Kidney epithelial cell (primary cell): ENCODE data around the gene SHB. TPM values are rescaled to one million over a fixed set of nuclear protein-coding genes. Genes with fewer than 3 reads are reported as not detected.

Experiments
- DNase-seq: peaks from one replicate; pipeline ENCODE4 v3.0.0-alpha.2; 2010; ENCODE audit warnings: low read depth
- H3K27me3 ChIP-seq: 2 replicates; pipeline ENCODE4 v1.6.0; 2011; ENCODE audit warnings: low read length; ENCODE audit not compliant: control insufficient read depth, insufficient read depth
- H3K36me3 ChIP-seq: 2 replicates; pipeline ENCODE4 v1.5.1; 2011; ENCODE audit warnings: low read length; ENCODE audit not compliant: control insufficient read depth, insufficient read depth
- H3K4me3 ChIP-seq: 2 replicates; pipeline ENCODE4 v1.5.1; 2011; ENCODE audit warnings: low read depth, mild to moderate bottlenecking, control low read depth, low read length
- total RNA-seq: library from RNA; depleted of rRNA; stranded (reverse); fragments of >200 nt; gene quantifications from 2 replicates; pipeline ENCODE4 v1.2.3, GENCODE V29; 2015
- TF ChIP-seq, protein P1 (sequence below): IDR thresholded peaks from 2 replicates; pipeline ENCODE4 v1.5.1; 2011; ENCODE audit warnings: mild to moderate bottlenecking, moderate library complexity, low read length, control low read depth, inconsistent platforms; ENCODE audit not compliant: insufficient read depth, poor library complexity, severe bottlenecking

The SHB gene
- total RNA-seq, 1 donor from 2014 or later, result 39.1 TPM

DNA sequence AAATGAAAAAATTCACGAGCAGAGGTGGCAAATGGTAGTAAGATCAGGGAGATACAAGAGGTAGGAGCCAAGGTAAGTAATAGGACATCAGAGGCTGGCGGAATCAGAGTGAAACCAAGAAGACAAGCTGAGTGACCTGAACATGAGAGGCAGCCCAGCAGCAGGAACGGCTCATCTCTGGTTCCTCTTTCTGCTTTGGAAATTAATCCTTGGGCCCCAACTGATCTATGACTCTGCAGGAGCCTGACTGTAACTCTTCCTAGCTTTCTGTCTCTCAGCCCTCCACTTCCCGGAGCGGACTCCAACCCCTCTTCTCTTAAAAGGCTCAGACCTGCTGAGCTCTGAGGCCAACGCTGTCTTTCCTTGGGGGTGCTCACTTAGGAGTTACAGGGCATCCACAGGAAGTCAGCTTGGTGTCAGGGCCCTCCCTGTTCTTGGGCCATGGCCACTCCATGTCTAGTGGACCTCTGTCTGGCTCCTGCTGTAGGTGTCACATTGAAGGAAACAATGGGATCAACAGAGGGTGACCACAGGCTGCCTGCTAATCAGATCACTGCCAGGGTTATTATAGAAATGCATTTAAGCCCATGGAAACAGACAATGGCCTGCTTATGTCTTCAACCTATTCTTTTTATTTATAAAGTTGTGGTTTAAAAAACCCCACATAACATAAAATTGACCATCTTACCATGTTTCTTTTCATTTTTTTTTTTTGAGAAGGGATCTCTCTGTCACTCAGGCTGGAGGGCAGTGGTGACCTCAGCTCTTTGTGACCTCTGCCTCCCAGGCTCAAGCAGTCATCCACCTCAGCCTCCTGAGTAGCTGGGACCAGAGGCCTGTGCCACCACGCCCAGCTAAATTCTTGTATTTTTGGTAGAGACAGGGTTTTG is 22.5 kb upstream of the SHB start:
- Histone ChIP-seq H3K27me3 (no peaks in the 10 kb centered on the region), H3K36me3 (no peaks in the 10 kb centered on the region), H3K4me3 (no peak overlapping the region)
- TF ChIP-seq, protein P1, sequence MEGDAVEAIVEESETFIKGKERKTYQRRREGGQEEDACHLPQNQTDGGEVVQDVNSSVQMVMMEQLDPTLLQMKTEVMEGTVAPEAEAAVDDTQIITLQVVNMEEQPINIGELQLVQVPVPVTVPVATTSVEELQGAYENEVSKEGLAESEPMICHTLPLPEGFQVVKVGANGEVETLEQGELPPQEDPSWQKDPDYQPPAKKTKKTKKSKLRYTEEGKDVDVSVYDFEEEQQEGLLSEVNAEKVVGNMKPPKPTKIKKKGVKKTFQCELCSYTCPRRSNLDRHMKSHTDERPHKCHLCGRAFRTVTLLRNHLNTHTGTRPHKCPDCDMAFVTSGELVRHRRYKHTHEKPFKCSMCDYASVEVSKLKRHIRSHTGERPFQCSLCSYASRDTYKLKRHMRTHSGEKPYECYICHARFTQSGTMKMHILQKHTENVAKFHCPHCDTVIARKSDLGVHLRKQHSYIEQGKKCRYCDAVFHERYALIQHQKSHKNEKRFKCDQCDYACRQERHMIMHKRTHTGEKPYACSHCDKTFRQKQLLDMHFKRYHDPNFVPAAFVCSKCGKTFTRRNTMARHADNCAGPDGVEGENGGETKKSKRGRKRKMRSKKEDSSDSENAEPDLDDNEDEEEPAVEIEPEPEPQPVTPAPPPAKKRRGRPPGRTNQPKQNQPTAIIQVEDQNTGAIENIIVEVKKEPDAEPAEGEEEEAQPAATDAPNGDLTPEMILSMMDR, result no peak
- no peak for DNase-seq

DNA sequence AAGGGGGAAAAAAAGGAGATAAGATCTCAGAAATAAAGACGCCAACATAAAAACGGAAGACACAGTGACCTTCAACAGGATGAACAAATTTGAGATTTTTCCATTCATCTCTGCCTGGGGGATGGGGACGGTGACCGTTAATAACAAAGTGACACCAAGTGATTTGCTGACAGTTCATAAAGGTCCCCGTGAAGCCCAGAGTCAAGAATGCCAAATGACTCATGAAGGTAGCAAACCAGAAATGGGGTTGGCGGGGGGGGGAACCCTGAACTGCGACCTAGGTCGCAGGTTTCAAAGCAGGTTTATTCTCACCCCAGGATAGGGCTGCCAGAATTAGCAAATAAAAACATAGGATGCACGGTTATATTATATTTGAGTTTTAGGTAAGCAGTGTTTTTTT is 21.1 kb upstream of the SHB start:
- TF ChIP-seq, protein P1, result no peak
- Histone ChIP-seq H3K36me3 (no peaks in the 10 kb centered on the region), H3K27me3 (no peaks in the 10 kb centered on the region), H3K4me3 (no peak overlapping the region)
- no peak for DNase-seq

DNA sequence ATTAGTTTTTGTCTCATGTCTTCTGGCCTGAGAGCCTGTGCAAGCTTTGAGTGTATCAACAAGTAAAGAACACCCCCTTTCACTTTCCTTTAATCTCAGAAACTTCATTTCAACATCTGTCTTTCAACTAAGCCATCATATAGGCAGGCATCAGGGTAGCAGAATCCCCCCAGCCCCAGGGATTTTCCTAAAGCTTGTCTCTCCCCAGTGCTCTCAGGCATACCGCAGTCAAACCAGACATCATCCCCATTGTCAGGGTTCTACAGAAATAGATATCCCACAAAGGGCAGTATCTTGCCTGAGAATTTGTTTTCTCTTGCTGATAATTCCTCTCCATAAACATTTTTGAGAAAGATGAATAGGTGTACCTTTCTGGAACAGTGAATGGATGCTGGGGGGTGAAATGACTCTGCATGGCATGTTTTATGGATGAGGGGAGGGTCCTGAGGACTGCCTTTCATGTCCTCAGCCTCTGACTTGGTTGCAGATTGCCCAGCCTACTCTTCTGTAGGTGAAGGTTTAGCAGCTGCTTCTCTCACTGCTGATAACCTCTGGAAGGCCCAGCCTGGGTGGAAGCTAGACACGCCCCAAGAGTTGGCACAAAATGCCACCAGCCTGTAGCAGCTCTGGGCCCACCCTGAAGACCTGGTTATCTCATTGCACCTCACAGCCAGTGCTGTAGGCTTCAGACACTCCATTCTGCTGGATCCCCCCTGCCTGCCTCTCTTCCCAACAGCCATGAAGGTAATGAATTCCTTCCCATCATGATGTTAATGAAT is 20.5 kb upstream of the SHB start:
- TF ChIP-seq, protein P1, result no peak
- DNase-seq, result no peak
- no peak overlapping the region for H3K4me3 ChIP-seq

DNA sequence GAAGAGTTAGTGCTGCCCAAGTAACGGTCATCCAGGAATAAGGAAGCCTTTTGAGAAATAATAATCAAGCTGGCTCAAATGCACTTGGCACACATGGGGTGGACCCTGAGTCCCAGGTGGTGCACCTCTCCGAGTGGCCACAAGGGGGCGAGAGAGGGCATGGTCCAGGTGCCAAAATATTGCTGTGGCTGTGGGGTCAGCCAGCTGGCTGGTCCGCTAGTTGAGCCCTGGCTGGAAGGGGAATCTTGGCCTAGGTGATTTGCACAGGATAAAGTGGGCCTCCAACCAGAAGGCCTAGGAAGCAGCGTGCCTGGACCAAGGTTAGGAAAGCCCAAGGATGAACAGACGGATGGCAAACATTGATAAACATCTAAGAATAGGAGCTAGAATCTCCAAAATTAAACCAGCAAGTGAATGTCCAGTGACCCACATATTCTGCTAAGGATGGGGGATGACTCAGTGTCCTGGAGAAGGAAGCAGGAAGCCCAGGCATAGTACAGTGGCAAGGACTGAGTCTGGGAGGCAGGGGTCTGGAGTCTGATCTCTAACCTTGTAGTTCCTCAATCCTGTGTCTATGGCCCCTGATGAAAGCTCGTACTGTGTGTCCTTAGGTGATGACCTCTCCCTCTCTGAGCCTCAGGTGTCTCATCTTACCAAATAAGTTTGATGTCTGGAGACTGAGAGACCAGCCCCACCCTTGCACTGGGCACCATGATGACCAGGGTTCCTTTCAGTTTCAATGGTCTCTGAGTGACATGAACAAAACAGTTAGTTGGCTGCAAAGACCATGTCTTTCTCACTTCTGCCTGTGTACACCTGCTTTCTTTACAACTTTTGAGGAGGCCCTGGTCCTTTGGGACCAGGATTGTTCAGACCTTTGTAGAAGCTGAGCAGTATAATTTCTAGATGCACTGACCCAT is 19.2 kb upstream of the SHB start:
- TF ChIP-seq, protein P1, result peak; percentile 94

More for the DNA sequence above, 20.5 kb upstream of the SHB start:
- Histone ChIP-seq H3K27me3 (no peaks in the 10 kb centered on the region), H3K36me3 (no peaks in the 10 kb centered on the region)

DNA sequence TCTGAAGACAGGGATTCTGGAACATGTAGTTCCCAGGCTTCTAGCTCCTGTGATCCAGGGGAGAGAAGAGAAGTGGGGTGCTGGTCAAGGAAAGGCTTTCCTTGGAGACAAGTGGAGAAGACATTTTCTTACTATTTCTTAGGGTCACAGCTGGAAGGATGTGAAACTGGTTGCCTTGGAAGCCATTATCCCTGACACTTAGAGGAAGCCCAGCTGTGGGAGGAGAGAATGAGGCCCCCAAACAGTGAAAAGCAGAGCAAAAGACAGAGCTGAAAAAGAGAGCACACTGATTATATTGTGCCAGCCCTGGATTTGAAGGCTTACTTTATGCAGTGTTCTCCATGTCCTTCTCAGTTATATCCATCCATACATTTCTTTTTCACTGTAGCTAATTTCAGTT is 17.5 kb upstream of the SHB start:
- no peaks in the 10 kb centered on the region for H3K36me3 ChIP-seq
- TF ChIP-seq, protein P1, result no peak
- no peak overlapping the region for H3K4me3 ChIP-seq
- H3K27me3 ChIP-seq, result no peaks in the 10 kb centered on the region
- no peak for DNase-seq

More for the DNA sequence above, 19.2 kb upstream of the SHB start:
- no peak for DNase-seq
- H3K36me3 ChIP-seq, result no peaks in the 10 kb centered on the region
- H3K4me3 ChIP-seq, result no peak overlapping the region
- no peaks in the 10 kb centered on the region for H3K27me3 ChIP-seq
